A673 (cell line): ENCODE measurements around the gene BCAM.

ENCODE experiments used
- EZH2 ChIP-seq: fragments of 200-600 bp; sonication (generic); IDR thresholded peaks from 2 replicates; pipeline ENCODE4 v1.6.1; 2017; ENCODE audit warnings: borderline replicate concordance, low read depth, mild to moderate bottlenecking, mixed read lengths, antibody characterized with exemption, low read length; ENCODE audit not compliant: poor library complexity, severe bottlenecking
- TF ChIP-seq, protein P1 (sequence below): fragments of 300-800, 200-600 bp; sonication (generic); conservative IDR thresholded peaks from 2 replicates; pipeline ENCODE4 v1.5.1; 2017; ENCODE audit warnings: low read depth, mild to moderate bottlenecking, antibody characterized with exemption, low read length, moderate library complexity, mixed read lengths

DNA sequence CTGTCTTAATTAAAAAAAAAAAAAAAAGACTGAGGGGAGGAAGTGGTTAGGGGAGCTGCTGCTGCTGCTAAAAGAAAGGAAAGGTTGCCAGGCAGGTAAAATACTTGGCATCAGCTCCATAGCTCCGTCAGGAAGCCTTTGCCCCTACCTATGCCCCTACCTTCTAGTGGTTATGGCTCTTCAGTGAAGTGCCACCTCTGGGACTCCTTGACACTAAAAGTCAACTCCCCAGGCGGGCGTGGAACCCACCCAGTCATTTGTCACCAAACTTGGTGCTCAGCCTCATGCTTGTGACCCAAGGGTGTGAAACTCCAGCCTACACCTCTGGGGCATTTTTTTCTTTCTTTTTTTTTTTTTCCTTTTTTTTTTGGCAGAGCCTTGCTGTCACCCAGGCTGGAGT, 32.3 kb downstream of the BCAM start:
- TF ChIP-seq, protein P1, sequence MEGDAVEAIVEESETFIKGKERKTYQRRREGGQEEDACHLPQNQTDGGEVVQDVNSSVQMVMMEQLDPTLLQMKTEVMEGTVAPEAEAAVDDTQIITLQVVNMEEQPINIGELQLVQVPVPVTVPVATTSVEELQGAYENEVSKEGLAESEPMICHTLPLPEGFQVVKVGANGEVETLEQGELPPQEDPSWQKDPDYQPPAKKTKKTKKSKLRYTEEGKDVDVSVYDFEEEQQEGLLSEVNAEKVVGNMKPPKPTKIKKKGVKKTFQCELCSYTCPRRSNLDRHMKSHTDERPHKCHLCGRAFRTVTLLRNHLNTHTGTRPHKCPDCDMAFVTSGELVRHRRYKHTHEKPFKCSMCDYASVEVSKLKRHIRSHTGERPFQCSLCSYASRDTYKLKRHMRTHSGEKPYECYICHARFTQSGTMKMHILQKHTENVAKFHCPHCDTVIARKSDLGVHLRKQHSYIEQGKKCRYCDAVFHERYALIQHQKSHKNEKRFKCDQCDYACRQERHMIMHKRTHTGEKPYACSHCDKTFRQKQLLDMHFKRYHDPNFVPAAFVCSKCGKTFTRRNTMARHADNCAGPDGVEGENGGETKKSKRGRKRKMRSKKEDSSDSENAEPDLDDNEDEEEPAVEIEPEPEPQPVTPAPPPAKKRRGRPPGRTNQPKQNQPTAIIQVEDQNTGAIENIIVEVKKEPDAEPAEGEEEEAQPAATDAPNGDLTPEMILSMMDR, result no peak
- no peak for TF ChIP-seq EZH2
